ENCODE measurements around the gene LRP8.

The LRP8 gene

GRCh38 chr1:53328009-53328461 lies at the start of gene LRP8:
TSS of gene LRP8 (minus strand) at chr1:53328070. CDS start at chr1:53327912, 158 bp downstream.
- Histone ChIP-seq H3K4me3 (ENCODE audit: low read depth in 1 of 5, low read length in 5 of 5) (peak within 1 kb of the TSS; percentile 15 to 73 (median 63)), H3K9me3 (ENCODE audit: control insufficient read depth in 5 of 5, low read length in 5 of 5) (no peaks in the 10 kb centered on the region), H3K27ac (ENCODE audit: low read depth, low read length) (no peak within 1 kb of the TSS), H3K27me3 (ENCODE audit: control insufficient read depth in 5 of 5, insufficient read depth in 4 of 5, low read length in 5 of 5) (no peaks in the 10 kb centered on the region), H3K4me1 (ENCODE audit: control insufficient read depth in 5 of 5, insufficient read depth in 5 of 5, low read length in 5 of 5) (peaks cover 0 to 31% (median 26%) of the 10 kb centered on the region in 5 donors), H3K9ac (ENCODE audit: low read length in 5 of 5) (peak within 1 kb of the TSS in 3 of 5 donors; percentile 40 to 68 (median 63)), H3K36me3 (ENCODE audit: control insufficient read depth in 5 of 5, insufficient read depth in 5 of 5, low read length in 5 of 5) (no peaks in the 10 kb centered on the region)

GRCh38 chr1:53377438-53377841 lies 49.6 kb upstream of the LRP8 start:
- Histone ChIP-seq H3K4me3 (ENCODE audit: low read depth in 1 of 5, low read length in 5 of 5) (no peak overlapping the region), H3K4me1 (ENCODE audit: control insufficient read depth in 5 of 5, insufficient read depth in 5 of 5, low read length in 5 of 5) (no peaks in the 10 kb centered on the region), H3K27me3 (ENCODE audit: control insufficient read depth in 5 of 5, insufficient read depth in 4 of 5, low read length in 5 of 5) (peaks cover 5 to 24% (median 17%) of the 10 kb centered on the region in 5 donors), H3K9me3 (ENCODE audit: control insufficient read depth in 5 of 5, low read length in 5 of 5) (no peaks in the 10 kb centered on the region), H3K27ac (ENCODE audit: low read depth, low read length) (no peak overlapping the region), H3K36me3 (ENCODE audit: control insufficient read depth in 5 of 5, insufficient read depth in 5 of 5, low read length in 5 of 5) (no peaks in the 10 kb centered on the region), H3K9ac (ENCODE audit: low read length in 5 of 5) (no peak overlapping the region)

GRCh38 chr1:53376742-53377437 lies 49.0 kb upstream of the LRP8 start:
- H3K9ac ChIP-seq (ENCODE audit: low read length in 5 of 5): no peak overlapping the region
- H3K36me3 ChIP-seq (ENCODE audit: control insufficient read depth in 5 of 5, insufficient read depth in 5 of 5, low read length in 5 of 5): no peaks in the 10 kb centered on the region
- no peak overlapping the region for H3K27ac ChIP-seq (ENCODE audit: low read depth, low read length)
- H3K9me3 ChIP-seq (ENCODE audit: control insufficient read depth in 5 of 5, low read length in 5 of 5): no peaks in the 10 kb centered on the region
- H3K27me3 ChIP-seq (ENCODE audit: control insufficient read depth in 5 of 5, insufficient read depth in 4 of 5, low read length in 5 of 5): peaks cover 3 to 24% (median 17%) of the 10 kb centered on the region in 5 donors
- no peaks in the 10 kb centered on the region for H3K4me1 ChIP-seq (ENCODE audit: control insufficient read depth in 5 of 5, insufficient read depth in 5 of 5, low read length in 5 of 5)
- H3K4me3 ChIP-seq (ENCODE audit: low read depth in 1 of 5, low read length in 5 of 5): no peak overlapping the region

- H3K36me3 ChIP-seq (ENCODE audit: control insufficient read depth in 5 of 5, insufficient read depth in 5 of 5, low read length in 5 of 5): no peaks in the 10 kb centered on the region
- peaks cover 3 to 26% (median 15%) of the 10 kb centered on the region in 5 donors for H3K27me3 ChIP-seq (ENCODE audit: control insufficient read depth in 5 of 5, insufficient read depth in 4 of 5, low read length in 5 of 5)
- no peak overlapping the region for H3K4me3 ChIP-seq (ENCODE audit: low read depth in 1 of 5, low read length in 5 of 5)
- H3K9me3 ChIP-seq (ENCODE audit: control insufficient read depth in 5 of 5, low read length in 5 of 5): no peaks in the 10 kb centered on the region
- H3K4me1 ChIP-seq (ENCODE audit: control insufficient read depth in 5 of 5, insufficient read depth in 5 of 5, low read length in 5 of 5): no peaks in the 10 kb centered on the region
- no peak overlapping the region for H3K9ac ChIP-seq (ENCODE audit: low read length in 5 of 5)
- H3K27ac ChIP-seq (ENCODE audit: low read depth, low read length): no peak overlapping the region
Measured at GRCh38 chr1:53376041-53376461, 48.2 kb upstream of the LRP8 start.

GRCh38 chr1:53375440-53375839 lies 47.6 kb upstream of the LRP8 start:
- Histone ChIP-seq H3K27me3 (ENCODE audit: control insufficient read depth in 5 of 5, insufficient read depth in 4 of 5, low read length in 5 of 5) (peaks cover 5 to 26% (median 18%) of the 10 kb centered on the region in 5 donors), H3K4me3 (ENCODE audit: low read depth in 1 of 5, low read length in 5 of 5) (no peak overlapping the region), H3K27ac (ENCODE audit: low read depth, low read length) (no peak overlapping the region), H3K4me1 (ENCODE audit: control insufficient read depth in 5 of 5, insufficient read depth in 5 of 5, low read length in 5 of 5) (no peaks in the 10 kb centered on the region), H3K9ac (ENCODE audit: low read length in 5 of 5) (no peak overlapping the region), H3K36me3 (ENCODE audit: control insufficient read depth in 5 of 5, insufficient read depth in 5 of 5, low read length in 5 of 5) (no peaks in the 10 kb centered on the region), H3K9me3 (ENCODE audit: control insufficient read depth in 5 of 5, low read length in 5 of 5) (no peaks in the 10 kb centered on the region)

- no peaks in the 10 kb centered on the region for H3K36me3 ChIP-seq (ENCODE audit: control insufficient read depth in 5 of 5, insufficient read depth in 5 of 5, low read length in 5 of 5)
- peaks cover 0 to 6% (median 0%) of the 10 kb centered on the region in 5 donors for H3K4me1 ChIP-seq (ENCODE audit: control insufficient read depth in 5 of 5, insufficient read depth in 5 of 5, low read length in 5 of 5)
- no peak overlapping the region for H3K27ac ChIP-seq (ENCODE audit: low read depth, low read length)
- H3K9ac ChIP-seq (ENCODE audit: low read length in 5 of 5): no peak overlapping the region
- no peaks in the 10 kb centered on the region for H3K9me3 ChIP-seq (ENCODE audit: control insufficient read depth in 5 of 5, low read length in 5 of 5)
- peaks cover 7 to 26% (median 15%) of the 10 kb centered on the region in 5 donors for H3K27me3 ChIP-seq (ENCODE audit: control insufficient read depth in 5 of 5, insufficient read depth in 4 of 5, low read length in 5 of 5)
- no peak overlapping the region for H3K4me3 ChIP-seq (ENCODE audit: low read depth in 1 of 5, low read length in 5 of 5)
Measured at GRCh38 chr1:53373246-53373645, 45.4 kb upstream of the LRP8 start.

- Histone ChIP-seq H3K9me3 (ENCODE audit: control insufficient read depth in 5 of 5, low read length in 5 of 5) (no peaks in the 10 kb centered on the region), H3K27ac (ENCODE audit: low read depth, low read length) (no peak overlapping the region), H3K27me3 (ENCODE audit: control insufficient read depth in 5 of 5, insufficient read depth in 4 of 5, low read length in 5 of 5) (peaks cover 7 to 25% (median 15%) of the 10 kb centered on the region in 5 donors), H3K36me3 (ENCODE audit: control insufficient read depth in 5 of 5, insufficient read depth in 5 of 5, low read length in 5 of 5) (no peaks in the 10 kb centered on the region), H3K9ac (ENCODE audit: low read length in 5 of 5) (no peak overlapping the region), H3K4me1 (ENCODE audit: control insufficient read depth in 5 of 5, insufficient read depth in 5 of 5, low read length in 5 of 5) (peaks cover 0 to 10% (median 0%) of the 10 kb centered on the region in 5 donors), H3K4me3 (ENCODE audit: low read depth in 1 of 5, low read length in 5 of 5) (no peak overlapping the region)
Measured at GRCh38 chr1:53372501-53372951, 44.7 kb upstream of the LRP8 start.

GRCh38 chr1:53371851-53372250 lies 44.0 kb upstream of the LRP8 start:
- Histone ChIP-seq H3K4me3 (ENCODE audit: low read depth in 1 of 5, low read length in 5 of 5) (no peak overlapping the region), H3K4me1 (ENCODE audit: control insufficient read depth in 5 of 5, insufficient read depth in 5 of 5, low read length in 5 of 5) (peaks cover 0 to 16% (median 1%) of the 10 kb centered on the region in 5 donors), H3K36me3 (ENCODE audit: control insufficient read depth in 5 of 5, insufficient read depth in 5 of 5, low read length in 5 of 5) (no peaks in the 10 kb centered on the region)

GRCh38 chr1:53371121-53371666 lies 43.3 kb upstream of the LRP8 start:
- Histone ChIP-seq H3K27me3 (ENCODE audit: control insufficient read depth in 5 of 5, insufficient read depth in 4 of 5, low read length in 5 of 5) (peaks cover 6 to 23% (median 15%) of the 10 kb centered on the region in 5 donors), H3K36me3 (ENCODE audit: control insufficient read depth in 5 of 5, insufficient read depth in 5 of 5, low read length in 5 of 5) (no peaks in the 10 kb centered on the region), H3K4me1 (ENCODE audit: control insufficient read depth in 5 of 5, insufficient read depth in 5 of 5, low read length in 5 of 5) (peaks cover 0 to 16% (median 4%) of the 10 kb centered on the region in 5 donors), H3K27ac (ENCODE audit: low read depth, low read length) (no peak overlapping the region), H3K9me3 (ENCODE audit: control insufficient read depth in 5 of 5, low read length in 5 of 5) (no peaks in the 10 kb centered on the region), H3K9ac (ENCODE audit: low read length in 5 of 5) (no peak overlapping the region), H3K4me3 (ENCODE audit: low read depth in 1 of 5, low read length in 5 of 5) (no peak overlapping the region)

More at GRCh38 chr1:53371851-53372250, 44.0 kb upstream of the LRP8 start:
- no peak overlapping the region for H3K27ac ChIP-seq (ENCODE audit: low read depth, low read length)
- no peak overlapping the region for H3K9ac ChIP-seq (ENCODE audit: low read length in 5 of 5)
- peaks cover 7 to 23% (median 15%) of the 10 kb centered on the region in 5 donors for H3K27me3 ChIP-seq (ENCODE audit: control insufficient read depth in 5 of 5, insufficient read depth in 4 of 5, low read length in 5 of 5)
- H3K9me3 ChIP-seq (ENCODE audit: control insufficient read depth in 5 of 5, low read length in 5 of 5): no peaks in the 10 kb centered on the region

GRCh38 chr1:53370369-53370961 lies 42.6 kb upstream of the LRP8 start:
- Histone ChIP-seq H3K4me1 (ENCODE audit: control insufficient read depth in 5 of 5, insufficient read depth in 5 of 5, low read length in 5 of 5) (peaks cover 0 to 21% (median 4%) of the 10 kb centered on the region in 5 donors), H3K9me3 (ENCODE audit: control insufficient read depth in 5 of 5, low read length in 5 of 5) (no peaks in the 10 kb centered on the region), H3K36me3 (ENCODE audit: control insufficient read depth in 5 of 5, insufficient read depth in 5 of 5, low read length in 5 of 5) (no peaks in the 10 kb centered on the region), H3K27ac (ENCODE audit: low read depth, low read length) (no peak overlapping the region), H3K27me3 (ENCODE audit: control insufficient read depth in 5 of 5, insufficient read depth in 4 of 5, low read length in 5 of 5) (peaks cover 6 to 20% (median 11%) of the 10 kb centered on the region in 5 donors), H3K4me3 (ENCODE audit: low read depth in 1 of 5, low read length in 5 of 5) (no peak overlapping the region), H3K9ac (ENCODE audit: low read length in 5 of 5) (no peak overlapping the region)

Data from subcutaneous abdominal adipose tissue (tissue), 5 donors.